ENCODE data around the gene GRIN2A. TPM values are rescaled to one million over a fixed set of nuclear protein-coding genes. Genes with fewer than 3 reads are reported as not detected.

The GRIN2A gene
- total and polyA plus RNA-seq, 8 donors = 0.03 to 0.96 (median 0.26) TPM

GRCh38 chr16:9821331-9821730 is 360.9 kb downstream of the GRIN2A start:
- Histone ChIP-seq H3K27ac (no peak overlapping the region), H3K9me3 (no peaks in the 10 kb centered on the region), H3K4me1 (no peaks in the 10 kb centered on the region), H3K36me3 (no peaks in the 10 kb centered on the region), H3K27me3 (peaks cover 0 to 4% of the 10 kb centered on the region in 2 donors), H3K4me3 (no peak overlapping the region)
- TF ChIP-seq, protein P1, sequence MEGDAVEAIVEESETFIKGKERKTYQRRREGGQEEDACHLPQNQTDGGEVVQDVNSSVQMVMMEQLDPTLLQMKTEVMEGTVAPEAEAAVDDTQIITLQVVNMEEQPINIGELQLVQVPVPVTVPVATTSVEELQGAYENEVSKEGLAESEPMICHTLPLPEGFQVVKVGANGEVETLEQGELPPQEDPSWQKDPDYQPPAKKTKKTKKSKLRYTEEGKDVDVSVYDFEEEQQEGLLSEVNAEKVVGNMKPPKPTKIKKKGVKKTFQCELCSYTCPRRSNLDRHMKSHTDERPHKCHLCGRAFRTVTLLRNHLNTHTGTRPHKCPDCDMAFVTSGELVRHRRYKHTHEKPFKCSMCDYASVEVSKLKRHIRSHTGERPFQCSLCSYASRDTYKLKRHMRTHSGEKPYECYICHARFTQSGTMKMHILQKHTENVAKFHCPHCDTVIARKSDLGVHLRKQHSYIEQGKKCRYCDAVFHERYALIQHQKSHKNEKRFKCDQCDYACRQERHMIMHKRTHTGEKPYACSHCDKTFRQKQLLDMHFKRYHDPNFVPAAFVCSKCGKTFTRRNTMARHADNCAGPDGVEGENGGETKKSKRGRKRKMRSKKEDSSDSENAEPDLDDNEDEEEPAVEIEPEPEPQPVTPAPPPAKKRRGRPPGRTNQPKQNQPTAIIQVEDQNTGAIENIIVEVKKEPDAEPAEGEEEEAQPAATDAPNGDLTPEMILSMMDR (IDR thresholded peaks at IDR 0.05) = no peak
- no peak for ATAC-seq
- intact Hi-C loops (cut with DNase I) = no loop called here
- DNase-seq = no peak

- TF ChIP-seq, protein P1 (IDR thresholded peaks at IDR 0.05) = no peak
- Histone ChIP-seq H3K27me3 (peaks cover 0 to 4% of the 10 kb centered on the region in 2 donors), H3K4me1 (no peaks in the 10 kb centered on the region), H3K36me3 (no peaks in the 10 kb centered on the region), H3K9me3 (no peaks in the 10 kb centered on the region), H3K4me3 (no peak overlapping the region), H3K27ac (no peak overlapping the region)
- intact Hi-C loops (cut with DNase I) = no loop called here
- ATAC-seq = no peak
- no peak for DNase-seq
These were observed 361.6 kb downstream of the GRIN2A start for GRCh38 chr16:9820476-9821246.

- ATAC-seq (no peak), DNase-seq (no peak)
- Histone ChIP-seq H3K36me3 (no peaks in the 10 kb centered on the region), H3K27ac (no peak overlapping the region), H3K9me3 (no peaks in the 10 kb centered on the region), H3K27me3 (peaks cover 0 to 4% of the 10 kb centered on the region in 2 donors), H3K4me1 (no peaks in the 10 kb centered on the region), H3K4me3 (no peak overlapping the region)
- intact Hi-C loops (cut with DNase I) = no loop called here
- TF ChIP-seq, protein P1 (IDR thresholded peaks at IDR 0.05) = no peak
These were observed 363.5 kb downstream of the GRIN2A start for GRCh38 chr16:9818702-9819101.

DNA sequence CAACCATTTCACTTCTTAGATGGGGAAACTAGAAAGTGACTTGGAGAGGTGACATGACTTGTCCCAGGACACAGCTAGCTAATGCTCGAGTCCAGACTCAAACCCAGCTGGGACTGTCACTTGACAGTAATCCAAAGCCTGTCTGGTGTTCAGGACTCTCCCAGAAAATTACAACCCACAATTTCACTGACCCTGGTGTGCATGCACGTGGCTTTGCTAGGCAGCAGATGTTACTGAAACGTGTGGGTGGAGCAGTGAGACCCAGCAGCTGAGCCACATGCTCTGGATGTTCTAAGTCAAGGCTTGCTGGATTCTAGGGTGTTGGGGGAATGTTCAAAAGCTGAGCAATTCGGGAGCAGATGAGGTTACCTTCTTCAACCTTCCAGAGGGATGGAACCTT is 364.6 kb downstream of the GRIN2A start:
- Histone ChIP-seq H3K4me3 (no peak overlapping the region), H3K4me1 (no peaks in the 10 kb centered on the region), H3K27me3 (no peaks in the 10 kb centered on the region), H3K27ac (no peak overlapping the region), H3K36me3 (no peaks in the 10 kb centered on the region), H3K9me3 (no peaks in the 10 kb centered on the region)
- TF ChIP-seq, protein P1 (IDR thresholded peaks at IDR 0.05) = no peak
- DNase-seq = no peak
- intact Hi-C loops (cut with DNase I) = no loop called here
- no peak for ATAC-seq

DNA sequence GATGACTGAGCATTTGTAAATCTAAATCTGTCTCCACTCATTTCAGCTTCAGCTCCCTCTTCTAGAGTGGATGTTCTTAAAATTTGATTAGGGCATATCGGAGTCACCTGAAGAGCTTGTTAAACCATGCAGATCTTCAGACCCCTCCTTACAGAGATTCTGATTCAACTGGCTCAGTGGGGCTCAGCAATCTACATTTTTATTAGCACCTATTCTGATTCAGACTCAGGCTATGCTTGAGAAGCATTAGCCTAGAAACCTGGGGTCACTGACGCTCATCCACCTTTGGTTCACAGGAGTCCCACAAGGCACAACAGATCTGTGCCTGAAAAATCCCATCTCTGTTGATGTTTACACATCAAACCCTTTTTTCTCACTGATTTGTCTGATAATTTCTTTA is 365.6 kb downstream of the GRIN2A start:
- TF ChIP-seq, protein P1 (IDR thresholded peaks at IDR 0.05) = no peak
- H3K4me3 ChIP-seq = no peak overlapping the region
- intact Hi-C loops (cut with DNase I) = no loop called here
- no peaks in the 10 kb centered on the region for H3K36me3 ChIP-seq
- DNase-seq (no peak), ATAC-seq (no peak)
- H3K27me3 ChIP-seq = no peaks in the 10 kb centered on the region
- H3K4me1 ChIP-seq = no peaks in the 10 kb centered on the region
- no peaks in the 10 kb centered on the region for H3K9me3 ChIP-seq
- no peak overlapping the region for H3K27ac ChIP-seq

All from left lung (tissue), 10 donors.